ENCODE data around the gene LEMD3. TPM values are rescaled to one million over a fixed set of nuclear protein-coding genes. Genes with fewer than 3 reads are reported as not detected.

Gene LEMD3
- total and polyA plus RNA-seq, 2 experiments from 2014 or later: 15.4 to 56.7 TPM

DNA sequence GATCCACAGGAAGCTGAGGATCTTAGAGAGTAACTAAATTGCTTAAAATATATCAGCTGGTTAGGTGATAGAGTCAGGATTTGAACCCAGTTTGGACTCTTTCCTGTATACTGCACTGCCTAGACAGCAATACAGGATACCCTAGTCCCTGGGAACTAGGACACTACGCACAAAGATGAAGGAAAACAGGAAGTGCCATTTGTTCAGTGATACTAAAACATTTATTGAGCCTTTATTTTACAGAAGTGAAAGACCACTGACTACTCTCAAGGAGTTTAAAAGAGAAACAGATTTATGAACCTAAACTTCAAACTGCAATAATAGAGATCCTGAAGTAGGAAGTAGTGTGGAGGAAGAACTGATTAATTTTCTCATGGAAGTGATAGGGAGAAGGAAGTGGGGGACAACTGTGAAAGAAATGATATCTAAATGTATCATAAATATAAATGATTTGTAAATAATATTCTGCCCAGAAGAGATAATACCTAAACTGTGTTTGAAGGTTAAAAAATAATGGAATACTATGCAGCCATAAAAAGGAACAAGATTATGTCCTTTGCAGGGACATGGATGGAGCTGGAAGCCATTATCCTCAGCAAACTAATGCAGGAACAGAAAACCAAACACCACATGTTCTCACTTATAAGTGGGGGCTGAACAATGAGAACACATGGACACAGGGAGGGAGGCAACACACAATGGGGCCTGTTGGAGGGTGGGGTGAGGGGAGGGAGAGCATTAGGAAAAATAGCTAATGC is 127.3 kb downstream of the LEMD3 start:
- Mint-ChIP-seq H3K27me3 (ENCODE audit: insufficient read depth, low read depth, poor library complexity) (no peaks in the 10 kb centered on the region), H3K36me3 (ENCODE audit: low read depth) (no peaks in the 10 kb centered on the region), H3K4me3 (no peak overlapping the region), H3K9me3 (no peaks in the 10 kb centered on the region; the same call in 2 of the 3 replicates), H3K27ac (no peak overlapping the region), H3K4me1 (no peaks in the 10 kb centered on the region)
- Histone ChIP-seq H3K9me2 (ENCODE audit: insufficient read depth) (no peaks in the 10 kb centered on the region), H3K4me2 (no peak overlapping the region), H3K4me3 (no peak overlapping the region), H3K36me3 (ENCODE audit: insufficient read depth) (no peaks in the 10 kb centered on the region), H3K27ac (ENCODE audit: low read depth) (no peak overlapping the region), H3K4me1 (ENCODE audit: insufficient read depth) (no peaks in the 10 kb centered on the region), H3F3A (replicated peaks; ENCODE audit: low read depth) (no peaks in the 10 kb centered on the region), H3K27me3 (ENCODE audit: insufficient read depth) (no peaks in the 10 kb centered on the region), H4K20me1 (replicated peaks; ENCODE audit: insufficient read depth) (no peaks in the 10 kb centered on the region), H3K79me2 (replicated peaks; ENCODE audit: insufficient read depth) (no peaks in the 10 kb centered on the region), H2AFZ (no peak overlapping the region)
- DNase-seq (ENCODE audit: low spot score) (no peak), ATAC-seq (no peak)
- TF ChIP-seq ZNF114 (CRISPR knock-in tag; IDR thresholded peaks at IDR 0.05) (no peak), EZH2phosphoT487 (IDR thresholded peaks at IDR 0.05; ENCODE audit: unreplicated experiment) (no peak), STAT1 (IDR thresholded peaks at IDR 0.05; ENCODE audit: unreplicated experiment) (no peak), POLR2AphosphoS5 (IDR thresholded peaks at IDR 0.05; ENCODE audit: low read depth) (no peak), NANOG (IDR thresholded peaks at IDR 0.05; ENCODE audit: borderline replicate concordance) (no peak), CREB1 (CRISPR knock-in tag; IDR thresholded peaks at IDR 0.05; ENCODE audit: low read depth) (no peak), JUNB (IDR thresholded peaks at IDR 0.05; ENCODE audit: unreplicated experiment) (no peak)
- TF ChIP-seq, protein P1, sequence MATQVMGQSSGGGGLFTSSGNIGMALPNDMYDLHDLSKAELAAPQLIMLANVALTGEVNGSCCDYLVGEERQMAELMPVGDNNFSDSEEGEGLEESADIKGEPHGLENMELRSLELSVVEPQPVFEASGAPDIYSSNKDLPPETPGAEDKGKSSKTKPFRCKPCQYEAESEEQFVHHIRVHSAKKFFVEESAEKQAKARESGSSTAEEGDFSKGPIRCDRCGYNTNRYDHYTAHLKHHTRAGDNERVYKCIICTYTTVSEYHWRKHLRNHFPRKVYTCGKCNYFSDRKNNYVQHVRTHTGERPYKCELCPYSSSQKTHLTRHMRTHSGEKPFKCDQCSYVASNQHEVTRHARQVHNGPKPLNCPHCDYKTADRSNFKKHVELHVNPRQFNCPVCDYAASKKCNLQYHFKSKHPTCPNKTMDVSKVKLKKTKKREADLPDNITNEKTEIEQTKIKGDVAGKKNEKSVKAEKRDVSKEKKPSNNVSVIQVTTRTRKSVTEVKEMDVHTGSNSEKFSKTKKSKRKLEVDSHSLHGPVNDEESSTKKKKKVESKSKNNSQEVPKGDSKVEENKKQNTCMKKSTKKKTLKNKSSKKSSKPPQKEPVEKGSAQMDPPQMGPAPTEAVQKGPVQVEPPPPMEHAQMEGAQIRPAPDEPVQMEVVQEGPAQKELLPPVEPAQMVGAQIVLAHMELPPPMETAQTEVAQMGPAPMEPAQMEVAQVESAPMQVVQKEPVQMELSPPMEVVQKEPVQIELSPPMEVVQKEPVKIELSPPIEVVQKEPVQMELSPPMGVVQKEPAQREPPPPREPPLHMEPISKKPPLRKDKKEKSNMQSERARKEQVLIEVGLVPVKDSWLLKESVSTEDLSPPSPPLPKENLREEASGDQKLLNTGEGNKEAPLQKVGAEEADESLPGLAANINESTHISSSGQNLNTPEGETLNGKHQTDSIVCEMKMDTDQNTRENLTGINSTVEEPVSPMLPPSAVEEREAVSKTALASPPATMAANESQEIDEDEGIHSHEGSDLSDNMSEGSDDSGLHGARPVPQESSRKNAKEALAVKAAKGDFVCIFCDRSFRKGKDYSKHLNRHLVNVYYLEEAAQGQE (IDR thresholded peaks at IDR 0.05; ENCODE audit: unreplicated experiment): no peak
- TF ChIP-seq, protein P2, sequence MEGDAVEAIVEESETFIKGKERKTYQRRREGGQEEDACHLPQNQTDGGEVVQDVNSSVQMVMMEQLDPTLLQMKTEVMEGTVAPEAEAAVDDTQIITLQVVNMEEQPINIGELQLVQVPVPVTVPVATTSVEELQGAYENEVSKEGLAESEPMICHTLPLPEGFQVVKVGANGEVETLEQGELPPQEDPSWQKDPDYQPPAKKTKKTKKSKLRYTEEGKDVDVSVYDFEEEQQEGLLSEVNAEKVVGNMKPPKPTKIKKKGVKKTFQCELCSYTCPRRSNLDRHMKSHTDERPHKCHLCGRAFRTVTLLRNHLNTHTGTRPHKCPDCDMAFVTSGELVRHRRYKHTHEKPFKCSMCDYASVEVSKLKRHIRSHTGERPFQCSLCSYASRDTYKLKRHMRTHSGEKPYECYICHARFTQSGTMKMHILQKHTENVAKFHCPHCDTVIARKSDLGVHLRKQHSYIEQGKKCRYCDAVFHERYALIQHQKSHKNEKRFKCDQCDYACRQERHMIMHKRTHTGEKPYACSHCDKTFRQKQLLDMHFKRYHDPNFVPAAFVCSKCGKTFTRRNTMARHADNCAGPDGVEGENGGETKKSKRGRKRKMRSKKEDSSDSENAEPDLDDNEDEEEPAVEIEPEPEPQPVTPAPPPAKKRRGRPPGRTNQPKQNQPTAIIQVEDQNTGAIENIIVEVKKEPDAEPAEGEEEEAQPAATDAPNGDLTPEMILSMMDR (conservative IDR thresholded peaks at IDR 0.05; ENCODE audit: low read depth in 2 of 2): no peak
- TF ChIP-seq, protein P3, sequence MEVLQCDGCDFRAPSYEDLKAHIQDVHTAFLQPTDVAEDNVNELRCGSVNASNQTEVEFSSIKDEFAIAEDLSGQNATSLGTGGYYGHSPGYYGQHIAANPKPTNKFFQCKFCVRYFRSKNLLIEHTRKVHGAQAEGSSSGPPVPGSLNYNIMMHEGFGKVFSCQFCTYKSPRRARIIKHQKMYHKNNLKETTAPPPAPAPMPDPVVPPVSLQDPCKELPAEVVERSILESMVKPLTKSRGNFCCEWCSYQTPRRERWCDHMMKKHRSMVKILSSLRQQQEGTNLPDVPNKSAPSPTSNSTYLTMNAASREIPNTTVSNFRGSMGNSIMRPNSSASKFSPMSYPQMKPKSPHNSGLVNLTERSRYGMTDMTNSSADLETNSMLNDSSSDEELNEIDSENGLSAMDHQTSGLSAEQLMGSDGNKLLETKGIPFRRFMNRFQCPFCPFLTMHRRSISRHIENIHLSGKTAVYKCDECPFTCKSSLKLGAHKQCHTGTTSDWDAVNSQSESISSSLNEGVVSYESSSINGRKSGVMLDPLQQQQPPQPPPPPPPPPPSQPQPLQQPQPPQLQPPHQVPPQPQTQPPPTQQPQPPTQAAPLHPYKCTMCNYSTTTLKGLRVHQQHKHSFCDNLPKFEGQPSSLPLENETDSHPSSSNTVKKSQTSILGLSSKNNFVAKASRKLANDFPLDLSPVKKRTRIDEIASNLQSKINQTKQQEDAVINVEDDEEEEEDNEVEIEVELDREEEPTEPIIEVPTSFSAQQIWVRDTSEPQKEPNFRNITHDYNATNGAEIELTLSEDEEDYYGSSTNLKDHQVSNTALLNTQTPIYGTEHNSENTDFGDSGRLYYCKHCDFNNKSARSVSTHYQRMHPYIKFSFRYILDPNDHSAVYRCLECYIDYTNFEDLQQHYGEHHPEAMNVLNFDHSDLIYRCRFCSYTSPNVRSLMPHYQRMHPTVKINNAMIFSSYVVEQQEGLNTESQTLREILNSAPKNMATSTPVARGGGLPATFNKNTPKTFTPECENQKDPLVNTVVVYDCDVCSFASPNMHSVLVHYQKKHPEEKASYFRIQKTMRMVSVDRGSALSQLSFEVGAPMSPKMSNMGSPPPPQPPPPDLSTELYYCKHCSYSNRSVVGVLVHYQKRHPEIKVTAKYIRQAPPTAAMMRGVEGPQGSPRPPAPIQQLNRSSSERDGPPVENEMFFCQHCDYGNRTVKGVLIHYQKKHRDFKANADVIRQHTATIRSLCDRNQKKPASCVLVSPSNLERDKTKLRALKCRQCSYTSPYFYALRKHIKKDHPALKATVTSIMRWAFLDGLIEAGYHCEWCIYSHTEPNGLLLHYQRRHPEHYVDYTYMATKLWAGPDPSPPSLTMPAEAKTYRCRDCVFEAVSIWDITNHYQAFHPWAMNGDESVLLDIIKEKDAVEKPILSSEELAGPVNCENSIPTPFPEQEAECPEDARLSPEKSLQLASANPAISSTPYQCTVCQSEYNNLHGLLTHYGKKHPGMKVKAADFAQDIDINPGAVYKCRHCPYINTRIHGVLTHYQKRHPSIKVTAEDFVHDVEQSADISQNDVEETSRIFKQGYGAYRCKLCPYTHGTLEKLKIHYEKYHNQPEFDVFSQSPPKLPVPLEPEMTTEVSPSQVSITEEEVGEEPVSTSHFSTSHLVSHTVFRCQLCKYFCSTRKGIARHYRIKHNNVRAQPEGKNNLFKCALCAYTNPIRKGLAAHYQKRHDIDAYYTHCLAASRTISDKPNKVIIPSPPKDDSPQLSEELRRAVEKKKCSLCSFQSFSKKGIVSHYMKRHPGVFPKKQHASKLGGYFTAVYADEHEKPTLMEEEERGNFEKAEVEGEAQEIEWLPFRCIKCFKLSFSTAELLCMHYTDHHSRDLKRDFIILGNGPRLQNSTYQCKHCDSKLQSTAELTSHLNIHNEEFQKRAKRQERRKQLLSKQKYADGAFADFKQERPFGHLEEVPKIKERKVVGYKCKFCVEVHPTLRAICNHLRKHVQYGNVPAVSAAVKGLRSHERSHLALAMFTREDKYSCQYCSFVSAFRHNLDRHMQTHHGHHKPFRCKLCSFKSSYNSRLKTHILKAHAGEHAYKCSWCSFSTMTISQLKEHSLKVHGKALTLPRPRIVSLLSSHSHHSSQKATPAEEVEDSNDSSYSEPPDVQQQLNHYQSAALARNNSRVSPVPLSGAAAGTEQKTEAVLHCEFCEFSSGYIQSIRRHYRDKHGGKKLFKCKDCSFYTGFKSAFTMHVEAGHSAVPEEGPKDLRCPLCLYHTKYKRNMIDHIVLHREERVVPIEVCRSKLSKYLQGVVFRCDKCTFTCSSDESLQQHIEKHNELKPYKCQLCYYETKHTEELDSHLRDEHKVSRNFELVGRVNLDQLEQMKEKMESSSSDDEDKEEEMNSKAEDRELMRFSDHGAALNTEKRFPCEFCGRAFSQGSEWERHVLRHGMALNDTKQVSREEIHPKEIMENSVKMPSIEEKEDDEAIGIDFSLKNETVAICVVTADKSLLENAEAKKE (CRISPR knock-in tag; IDR thresholded peaks at IDR 0.05): no peak
- TF ChIP-seq, protein P4, sequence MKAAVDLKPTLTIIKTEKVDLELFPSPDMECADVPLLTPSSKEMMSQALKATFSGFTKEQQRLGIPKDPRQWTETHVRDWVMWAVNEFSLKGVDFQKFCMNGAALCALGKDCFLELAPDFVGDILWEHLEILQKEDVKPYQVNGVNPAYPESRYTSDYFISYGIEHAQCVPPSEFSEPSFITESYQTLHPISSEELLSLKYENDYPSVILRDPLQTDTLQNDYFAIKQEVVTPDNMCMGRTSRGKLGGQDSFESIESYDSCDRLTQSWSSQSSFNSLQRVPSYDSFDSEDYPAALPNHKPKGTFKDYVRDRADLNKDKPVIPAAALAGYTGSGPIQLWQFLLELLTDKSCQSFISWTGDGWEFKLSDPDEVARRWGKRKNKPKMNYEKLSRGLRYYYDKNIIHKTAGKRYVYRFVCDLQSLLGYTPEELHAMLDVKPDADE (IDR thresholded peaks at IDR 0.05): no peak
